Fibroblast of skin of left quadriceps (primary cell): ENCODE measurements around the gene ROPN1B.

ENCODE experiments used
- DNase-seq, 2 experiments: peaks; one replicate each; pipeline ENCODE4 v3.0.0-alpha.2; 2013; ENCODE audit warnings: low read depth in 2 of 2

ROPN1B gene

GRCh38 chr3:126026761-126027160 is 57.8 kb downstream of the ROPN1B start:
- DNase-seq, result no peak

- no peak for DNase-seq
Measured at GRCh38 chr3:126028096-126028495, 59.1 kb downstream of the ROPN1B start.

- DNase-seq, result no peak
Measured at GRCh38 chr3:126029241-126029640, 60.3 kb downstream of the ROPN1B start.

GRCh38 chr3:126030455-126030854 is 61.5 kb downstream of the ROPN1B start:
- DNase-seq, result no peak

- DNase-seq, result no peak
Measured at GRCh38 chr3:126031981-126032471, 63.0 kb downstream of the ROPN1B start.
